HCT116 (cell line): ENCODE data around the gene LMX1A.

ENCODE experiments used
- CBX3 ChIP-seq: IDR thresholded peaks from 2 replicates; pipeline ENCODE4 v1.6.1; 2012; ENCODE audit warnings: low read depth
- CEBPB ChIP-seq: IDR thresholded peaks from 2 replicates; pipeline ENCODE4 v1.6.1; 2012; ENCODE audit warnings: low read depth
- CTCF ChIP-seq, 3 experiments: fragments of 200-600 bp in 1 of 3; sonication (generic) in 1 of 3; IDR thresholded peaks in 2 of 3; conservative IDR thresholded peaks in 1 of 3; 2 replicates each; pipeline ENCODE4 v1.5.1; 2012 to 2017; ENCODE audit warnings: low read depth in 2 of 3, low read length in 2 of 3, antibody characterized with exemption in 1 of 3, borderline replicate concordance in 1 of 3, control low read depth in 1 of 3, mild to moderate bottlenecking in 1 of 3, mixed read lengths in 1 of 3, mixed run types in 1 of 3, moderate library complexity in 1 of 3; ENCODE audit not compliant: insufficient read depth in 1 of 3
- EZH2 ChIP-seq: fragments of 200-600 bp; sonication (generic); IDR thresholded peaks from 2 replicates; pipeline ENCODE4 v1.6.1; 2017; ENCODE audit warnings: antibody characterized with exemption, mixed run types
- JUND ChIP-seq: IDR thresholded peaks from 2 replicates; pipeline ENCODE4 v1.6.1; 2012
- POLR2A ChIP-seq: IDR thresholded peaks from 2 replicates; pipeline ENCODE4 v1.7.0; 2011; ENCODE audit warnings: borderline replicate concordance; ENCODE audit not compliant: insufficient read depth, insufficient read length; ENCODE audit errors: extremely low read depth
- POLR2AphosphoS5 ChIP-seq: IDR thresholded peaks from 2 replicates; pipeline ENCODE4 v1.6.1; 2011; ENCODE audit warnings: mild to moderate bottlenecking, low read depth, low read length, moderate library complexity
- RAD21 ChIP-seq: IDR thresholded peaks from 2 replicates; pipeline ENCODE4 v1.6.1; 2012; ENCODE audit warnings: low read depth, mild to moderate bottlenecking
- TCF7L2 ChIP-seq: IDR thresholded peaks from 2 replicates; pipeline ENCODE4 v1.7.0; 2011; ENCODE audit warnings: borderline replicate concordance, inconsistent platforms; ENCODE audit not compliant: insufficient read depth, insufficient read length; ENCODE audit errors: extremely low read depth
- YY1 ChIP-seq: IDR thresholded peaks from 2 replicates; pipeline ENCODE4 v1.6.1; 2011; ENCODE audit warnings: low read length, low read depth, moderate library complexity, mild to moderate bottlenecking; ENCODE audit not compliant: insufficient replicate concordance; ENCODE audit errors: extremely low read depth
- TF ChIP-seq, protein P1 (sequence below): IDR thresholded peaks from 2 replicates; pipeline ENCODE4 v1.6.1; 2012; ENCODE audit warnings: low read depth

- TF ChIP-seq TCF7L2 (no peak), CTCF (IDR thresholded peaks at IDR 0.05 in 2 of 3, conservative IDR thresholded peaks at IDR 0.05 in 1 of 3; ENCODE audit: borderline replicate concordance in 1 of 3, insufficient read depth in 1 of 3, low read depth in 2 of 3, low read length in 2 of 3) (no peak), POLR2A (no peak), EZH2 (no peak), POLR2AphosphoS5 (no peak), CBX3 (no peak), YY1 (no peak), RAD21 (no peak), JUND (no peak), CEBPB (no peak)
- TF ChIP-seq, protein P1, sequence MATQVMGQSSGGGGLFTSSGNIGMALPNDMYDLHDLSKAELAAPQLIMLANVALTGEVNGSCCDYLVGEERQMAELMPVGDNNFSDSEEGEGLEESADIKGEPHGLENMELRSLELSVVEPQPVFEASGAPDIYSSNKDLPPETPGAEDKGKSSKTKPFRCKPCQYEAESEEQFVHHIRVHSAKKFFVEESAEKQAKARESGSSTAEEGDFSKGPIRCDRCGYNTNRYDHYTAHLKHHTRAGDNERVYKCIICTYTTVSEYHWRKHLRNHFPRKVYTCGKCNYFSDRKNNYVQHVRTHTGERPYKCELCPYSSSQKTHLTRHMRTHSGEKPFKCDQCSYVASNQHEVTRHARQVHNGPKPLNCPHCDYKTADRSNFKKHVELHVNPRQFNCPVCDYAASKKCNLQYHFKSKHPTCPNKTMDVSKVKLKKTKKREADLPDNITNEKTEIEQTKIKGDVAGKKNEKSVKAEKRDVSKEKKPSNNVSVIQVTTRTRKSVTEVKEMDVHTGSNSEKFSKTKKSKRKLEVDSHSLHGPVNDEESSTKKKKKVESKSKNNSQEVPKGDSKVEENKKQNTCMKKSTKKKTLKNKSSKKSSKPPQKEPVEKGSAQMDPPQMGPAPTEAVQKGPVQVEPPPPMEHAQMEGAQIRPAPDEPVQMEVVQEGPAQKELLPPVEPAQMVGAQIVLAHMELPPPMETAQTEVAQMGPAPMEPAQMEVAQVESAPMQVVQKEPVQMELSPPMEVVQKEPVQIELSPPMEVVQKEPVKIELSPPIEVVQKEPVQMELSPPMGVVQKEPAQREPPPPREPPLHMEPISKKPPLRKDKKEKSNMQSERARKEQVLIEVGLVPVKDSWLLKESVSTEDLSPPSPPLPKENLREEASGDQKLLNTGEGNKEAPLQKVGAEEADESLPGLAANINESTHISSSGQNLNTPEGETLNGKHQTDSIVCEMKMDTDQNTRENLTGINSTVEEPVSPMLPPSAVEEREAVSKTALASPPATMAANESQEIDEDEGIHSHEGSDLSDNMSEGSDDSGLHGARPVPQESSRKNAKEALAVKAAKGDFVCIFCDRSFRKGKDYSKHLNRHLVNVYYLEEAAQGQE, result no peak
Observed at GRCh38 chr1:165345502-165345901, 11.0 kb downstream of the LMX1A start.
